Cardiac muscle cell (in vitro differentiated cells and primary cell): Measurements from ENCODE around the gene TDG. TPM values are rescaled to one million over a fixed set of nuclear protein-coding genes. Genes with fewer than 3 reads are reported as not detected.
A peak's percentile ranks its signal among the peaks of the same experiment; 100 is the strongest.

Experiments
- DNase-seq, 2 donors: peaks; one replicate each; pipeline versions ENCODE4 v3.0.0 to v3.0.0-alpha.2; 2010 to 2017; ENCODE audit warnings: low read depth in 1 of 2, low spot score in 1 of 2
- H3K27ac ChIP-seq: fragments of 200-600 bp; sonication (generic); 2 replicates; pipeline ENCODE4 v1.5.1; 2016
- H3K27me3 ChIP-seq: fragments of 200-600 bp; sonication (generic); 2 replicates; pipeline ENCODE4 v1.6.0; 2016; ENCODE audit warnings: control low read depth
- H3K36me3 ChIP-seq: fragments of 200-600 bp; sonication (generic); 2 replicates; pipeline ENCODE4 v1.5.1; 2016; ENCODE audit warnings: control low read depth
- H3K4me1 ChIP-seq: fragments of 200-600 bp; sonication (generic); 2 replicates; pipeline ENCODE4 v1.8.1; 2017; ENCODE audit warnings: low read depth, mild to moderate bottlenecking, mixed run types
- H3K4me3 ChIP-seq: fragments of 200-600 bp; sonication (generic); 2 replicates; pipeline ENCODE4 v1.5.1; 2016; ENCODE audit warnings: mild to moderate bottlenecking
- H3K9me3 ChIP-seq: fragments of 200-600 bp; sonication (generic); 2 replicates; pipeline ENCODE4 v1.5.1; 2017; ENCODE audit warnings: low read depth, mild to moderate bottlenecking, control low read depth
- CTCF ChIP-seq: IDR thresholded peaks from 2 replicates; pipeline ENCODE4 v1.5.1; 2012; ENCODE audit warnings: low read depth, mild to moderate bottlenecking, low read length
- polyA plus RNA-seq: library from polyadenylated mRNA; unstranded; fragments of >200 nt; fragmentation: Nextera tagmentation; extraction: Ambion mirVana; gene quantifications from 2 replicates; pipeline ENCODE4 v1.2.1, GENCODE V29; 2016
- total RNA-seq: library from RNA; depleted of rRNA; stranded (reverse); fragments of >200 nt; gene quantifications from 2 replicates; pipeline ENCODE4 v1.2.3, GENCODE V29; 2016

Gene TDG
- 31.7 and 47.8 TPM in 2 replicates for total RNA-seq
- 28.3 and 33.7 TPM in 2 replicates for polyA plus RNA-seq

- H3K4me1 ChIP-seq, result peaks cover 15% of the 10 kb centered on the region
- H3K36me3 ChIP-seq, result no peaks in the 10 kb centered on the region
- DNase-seq, result peak; percentile 98 to 100
- peak within 1 kb of the TSS; percentile 100 for H3K27ac ChIP-seq
- no peak for TF ChIP-seq CTCF
- no peaks in the 10 kb centered on the region for H3K27me3 ChIP-seq
- H3K4me3 ChIP-seq, result peak within 1 kb of the TSS; percentile 89
- no peaks in the 10 kb centered on the region for H3K9me3 ChIP-seq
These were observed at the start of gene TDG for GRCh38 chr12:103965590-103966504. TDG (plus strand) TSS chr12:103965872; CDS start chr12:103966038, 166 bp downstream.

GRCh38 chr12:103917873-103918272 is 47.8 kb upstream of the TDG start:
- H3K4me1 ChIP-seq, result no peaks in the 10 kb centered on the region

GRCh38 chr12:103924761-103925641 is 40.7 kb upstream of the TDG start:
- Histone ChIP-seq H3K4me1 (peaks cover 15% of the 10 kb centered on the region), H3K27ac (no peak overlapping the region), H3K4me3 (no peak overlapping the region), H3K36me3 (no peaks in the 10 kb centered on the region), H3K27me3 (no peaks in the 10 kb centered on the region), H3K9me3 (no peaks in the 10 kb centered on the region)
- TF ChIP-seq CTCF, result no peak
- peak in 1 of 2 donors; percentile 80 for DNase-seq

More at GRCh38 chr12:103917873-103918272, 47.8 kb upstream of the TDG start:
- Histone ChIP-seq H3K27ac (no peak overlapping the region), H3K36me3 (no peaks in the 10 kb centered on the region), H3K9me3 (no peaks in the 10 kb centered on the region), H3K27me3 (no peaks in the 10 kb centered on the region), H3K4me3 (no peak overlapping the region)
- no peak for DNase-seq
- TF ChIP-seq CTCF, result no peak

- peak overlapping the region; percentile 97 for H3K27ac ChIP-seq
- DNase-seq, result no peak
- no peak for TF ChIP-seq CTCF
These were observed 37.0 kb upstream of the TDG start for GRCh38 chr12:103928682-103929045.

GRCh38 chr12:103929046-103929783 is 36.5 kb upstream of the TDG start:
- TF ChIP-seq CTCF, result no peak
- Histone ChIP-seq H3K27me3 (no peaks in the 10 kb centered on the region), H3K36me3 (peaks cover 27% of the 10 kb centered on the region), H3K4me1 (peaks cover 30% of the 10 kb centered on the region), H3K4me3 (peak overlapping the region; percentile 53), H3K9me3 (no peaks in the 10 kb centered on the region), H3K27ac (peak overlapping the region; percentile 97)
- DNase-seq, result peak; percentile 91 to 94

More at GRCh38 chr12:103928682-103929045, 37.0 kb upstream of the TDG start:
- H3K36me3 ChIP-seq, result peaks cover 21% of the 10 kb centered on the region
- no peaks in the 10 kb centered on the region for H3K27me3 ChIP-seq
- H3K9me3 ChIP-seq, result no peaks in the 10 kb centered on the region
- H3K4me1 ChIP-seq, result peaks cover 33% of the 10 kb centered on the region
- H3K4me3 ChIP-seq, result peak overlapping the region; percentile 53
